Neural progenitor cell (in vitro differentiated cells): ENCODE data around the gene MTIF2.

Source experiments
- CTCF ChIP-seq: fragments of 200-600 bp; sonication (generic); IDR thresholded peaks from 2 replicates; pipeline ENCODE4 v1.5.1; 2017; ENCODE audit warnings: antibody characterized with exemption, mild to moderate bottlenecking
- EZH2 ChIP-seq: fragments of 200-600 bp; sonication (generic); IDR thresholded peaks from 2 replicates; pipeline ENCODE4 v1.6.1; 2017; ENCODE audit warnings: antibody characterized with exemption, mild to moderate bottlenecking, moderate library complexity
- EZH2phosphoT487 ChIP-seq: fragments of 200-600 bp; sonication (generic); IDR thresholded peaks from 2 replicates; pipeline ENCODE4 v1.6.1; 2017; ENCODE audit warnings: antibody characterized with exemption

- TF ChIP-seq CTCF: no peak
- TF ChIP-seq EZH2: no peak
- TF ChIP-seq EZH2phosphoT487: no peak
These were observed 634 bp downstream of the MTIF2 start for GRCh38 chr2:55268288-55268906.
